Ishikawa (cell line): Measurements from ENCODE around the gene MAD1L1.

ENCODE experiments used
- EGR1 ChIP-seq: IDR thresholded peaks from 2 replicates; pipeline ENCODE4 v1.6.1; 2012
- RAD21 ChIP-seq: IDR thresholded peaks from 2 replicates; pipeline ENCODE4 v1.6.1; 2012; ENCODE audit warnings: low read depth
- TEAD4 ChIP-seq: IDR thresholded peaks from 2 replicates; pipeline ENCODE4 v1.6.1; 2012
- TF ChIP-seq, protein P1 (sequence below): IDR thresholded peaks from 2 replicates; pipeline ENCODE4 v1.6.1; 2012; ENCODE audit warnings: low read depth, mild to moderate bottlenecking

DNA sequence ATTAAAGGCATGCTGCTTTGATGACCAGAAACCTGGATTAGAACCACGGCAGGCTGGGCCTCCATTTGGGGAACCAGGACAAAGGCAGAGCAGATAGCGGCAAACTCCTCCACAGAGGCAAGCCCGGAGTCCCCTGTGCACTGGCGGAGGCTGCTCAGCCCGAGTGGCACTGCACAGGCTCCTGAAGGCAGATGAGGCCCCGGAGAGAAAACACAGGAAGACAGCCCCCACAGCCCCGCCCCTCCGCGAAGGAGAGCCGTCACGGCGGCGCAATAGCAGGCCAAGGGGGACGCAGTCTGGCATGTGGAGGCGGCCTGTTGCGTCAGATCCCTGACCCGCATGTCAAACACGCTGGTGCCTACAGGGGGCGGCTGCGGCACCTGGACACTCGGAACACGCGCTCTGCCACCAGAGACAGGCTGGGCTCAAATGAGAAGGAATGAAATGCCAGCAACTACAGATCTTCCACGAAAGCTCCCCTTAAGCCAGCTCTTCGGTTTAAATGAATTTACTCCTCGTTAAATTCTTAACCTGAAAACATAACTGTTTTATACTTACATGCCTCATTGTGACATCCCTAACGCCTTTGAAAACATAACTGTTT is 128.5 kb downstream of the MAD1L1 start:
- no peak for TF ChIP-seq EGR1
- TF ChIP-seq TEAD4 = no peak
- TF ChIP-seq, protein P1, sequence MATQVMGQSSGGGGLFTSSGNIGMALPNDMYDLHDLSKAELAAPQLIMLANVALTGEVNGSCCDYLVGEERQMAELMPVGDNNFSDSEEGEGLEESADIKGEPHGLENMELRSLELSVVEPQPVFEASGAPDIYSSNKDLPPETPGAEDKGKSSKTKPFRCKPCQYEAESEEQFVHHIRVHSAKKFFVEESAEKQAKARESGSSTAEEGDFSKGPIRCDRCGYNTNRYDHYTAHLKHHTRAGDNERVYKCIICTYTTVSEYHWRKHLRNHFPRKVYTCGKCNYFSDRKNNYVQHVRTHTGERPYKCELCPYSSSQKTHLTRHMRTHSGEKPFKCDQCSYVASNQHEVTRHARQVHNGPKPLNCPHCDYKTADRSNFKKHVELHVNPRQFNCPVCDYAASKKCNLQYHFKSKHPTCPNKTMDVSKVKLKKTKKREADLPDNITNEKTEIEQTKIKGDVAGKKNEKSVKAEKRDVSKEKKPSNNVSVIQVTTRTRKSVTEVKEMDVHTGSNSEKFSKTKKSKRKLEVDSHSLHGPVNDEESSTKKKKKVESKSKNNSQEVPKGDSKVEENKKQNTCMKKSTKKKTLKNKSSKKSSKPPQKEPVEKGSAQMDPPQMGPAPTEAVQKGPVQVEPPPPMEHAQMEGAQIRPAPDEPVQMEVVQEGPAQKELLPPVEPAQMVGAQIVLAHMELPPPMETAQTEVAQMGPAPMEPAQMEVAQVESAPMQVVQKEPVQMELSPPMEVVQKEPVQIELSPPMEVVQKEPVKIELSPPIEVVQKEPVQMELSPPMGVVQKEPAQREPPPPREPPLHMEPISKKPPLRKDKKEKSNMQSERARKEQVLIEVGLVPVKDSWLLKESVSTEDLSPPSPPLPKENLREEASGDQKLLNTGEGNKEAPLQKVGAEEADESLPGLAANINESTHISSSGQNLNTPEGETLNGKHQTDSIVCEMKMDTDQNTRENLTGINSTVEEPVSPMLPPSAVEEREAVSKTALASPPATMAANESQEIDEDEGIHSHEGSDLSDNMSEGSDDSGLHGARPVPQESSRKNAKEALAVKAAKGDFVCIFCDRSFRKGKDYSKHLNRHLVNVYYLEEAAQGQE = no peak
- no peak for TF ChIP-seq RAD21
